Heart left ventricle (tissue), 16 donors: ENCODE measurements around the gene ULK4. TPM values are rescaled to one million over a fixed set of nuclear protein-coding genes. Genes with fewer than 3 reads are reported as not detected.
"Not testable (repeated sequence)": the region's sequence is repeated elsewhere in the genome, so short reads cannot be mapped to it uniquely, and the experiment has no call there.

Source experiments
- ATAC-seq, 4 donors: fragments of 200-7000 bp; cut with Tn5 transposase; one replicate each; pipeline ENCODE4 v1.9.1; 2020 to 2022; ENCODE audit warnings: moderate library complexity in 4 of 4, mild to moderate bottlenecking in 3 of 4, moderate number of reproducible peaks in 1 of 4
- DNase-seq, 5 donors: peaks; one replicate each; pipeline ENCODE4 v3.0.0-alpha.2; 2020
- H3K27ac ChIP-seq, 12 donors: fragments of 200-600 bp; sonication (generic) in 4 of 12; one replicate each; pipeline versions ENCODE4 v1.5.0 to v1.8.0; 2016 to 2022; ENCODE audit warnings: mild to moderate bottlenecking in 2 of 12
- H3K27me3 ChIP-seq, 9 donors: fragments of 200-600 bp; sonication (generic) in 2 of 9; one replicate each; pipeline versions ENCODE4 v1.5.1 to v1.8.0; 2016 to 2022; ENCODE audit warnings: mild to moderate bottlenecking in 3 of 9
- H3K36me3 ChIP-seq, 9 donors: fragments of 200-600 bp; sonication (generic) in 2 of 9; one replicate each; pipeline versions ENCODE4 v1.5.0 to v1.8.0; 2018 to 2022; ENCODE audit warnings: mild to moderate bottlenecking in 2 of 9
- H3K4me1 ChIP-seq, 12 donors: fragments of 200-600 bp; sonication (generic) in 4 of 12; one replicate each; pipeline versions ENCODE4 v1.5.0 to v1.8.0; 2016 to 2022; ENCODE audit warnings: mild to moderate bottlenecking in 3 of 12
- H3K4me3 ChIP-seq, 12 donors: fragments of 200-600 bp; sonication (generic) in 4 of 12; one replicate each; pipeline versions ENCODE4 v1.5.0 to v1.8.0; 2017 to 2022; ENCODE audit warnings: mild to moderate bottlenecking in 9 of 12, moderate library complexity in 4 of 12
- H3K9me3 ChIP-seq, 12 donors: fragments of 200-600 bp; sonication (generic) in 4 of 12; one replicate each; pipeline versions ENCODE4 v1.5.0 to v1.8.0; 2016 to 2022; ENCODE audit warnings: mild to moderate bottlenecking in 1 of 12
- POLR2A ChIP-seq, 2 donors: fragments of 450-650 bp; IDR thresholded peaks; one replicate each; pipeline ENCODE4 v1.6.1; 2017; ENCODE audit warnings: antibody characterized with exemption in 2 of 2, mild to moderate bottlenecking in 2 of 2, moderate library complexity in 2 of 2
- WGBS, 4 donors: extraction: QIAGEN DNeasy Blood & Tissue Kit in 2 of 4; methylation state at CpG; one replicate each; pipeline versions ENCODE4 v1.1.5 to v1.1.7; 2013 to 2018; 5-methylcytosine and 5-hydroxymethylcytosine counted together
- intact Hi-C, 10 donors: fragments of 100-400 bp; cut with DNase I; formaldehyde crosslinking; loops; one replicate each; pipeline versions ENCODE4 v1.11.1 to v1.14.2; 2022
- polyA plus RNA-seq, 2 donors: library from polyadenylated mRNA; stranded (reverse); fragments of 200-250 nt; gene quantifications; one replicate each; pipeline ENCODE4 v1.2.3, GENCODE V29; 2013
- total RNA-seq, 9 donors: library from RNA; depleted of rRNA in 2 of 9; stranded (reverse); fragments of >200 nt in 2 of 9; fragmentation: NEBNext Ultra II Directional in 3 of 9; extraction: Animal tissue kit (Norgen Biotek cat#: 25700) in 3 of 9; gene quantifications; one replicate each; pipeline versions ENCODE4 v1.1.0 to v1.2.4, GENCODE V29; 2016 to 2023
- TF ChIP-seq, protein P1 (sequence below), 12 donors: fragments of 200-600 bp; sonication (generic) in 4 of 12; IDR thresholded peaks; one replicate each; pipeline versions ENCODE4 v1.5.0 to v1.8.0; 2018 to 2022; ENCODE audit warnings: antibody characterized with exemption in 12 of 12, mild to moderate bottlenecking in 5 of 12
- donor health status: ischemic (EF 13 %, LVEDD 7.1; RV severe dilation, severe dysfunction).
- donor health status: healthy with polysubstance abuse.
- donor health status: DM: no; HTN: yes; CAD: no.
- donor health status: DM: no; HTN: no; CAD: no.
- donor health status: ischemic (EF 25% LVEDD 6.9; RV normal size, moderate dysfunction).
- donor health status: ischemic (EF 25% LVEDD 5.7; RV mildly dilated, moderate dysfunction).
- donor health status: healthy.
- donor health status: DM: yes; HTN: yes; CAD: no.
- donor health status: ischemic (EF 35%, LVEDD 5.7; RV mildly dilated, moderate dysfunction).
- donor health status: nonischemic (EF 11% LVEDD 7.7; RV severe dilation, severe dysfunction).
- donor health status: DM: yes; HTN: yes; CAD: no.
- donor health status: PGD.
- donor health status: ischemic (EF 29% LVEDD 5.4; RV normal size, mild dysfunction).
- donor health status: nonischemic (EF 23%, LVEDD 6.1; RV moderate dilation, normal function).

ULK4 gene
- total and polyA plus RNA-seq, 11 donors, result 0.91 to 6.1 (median 2.1) TPM

DNA sequence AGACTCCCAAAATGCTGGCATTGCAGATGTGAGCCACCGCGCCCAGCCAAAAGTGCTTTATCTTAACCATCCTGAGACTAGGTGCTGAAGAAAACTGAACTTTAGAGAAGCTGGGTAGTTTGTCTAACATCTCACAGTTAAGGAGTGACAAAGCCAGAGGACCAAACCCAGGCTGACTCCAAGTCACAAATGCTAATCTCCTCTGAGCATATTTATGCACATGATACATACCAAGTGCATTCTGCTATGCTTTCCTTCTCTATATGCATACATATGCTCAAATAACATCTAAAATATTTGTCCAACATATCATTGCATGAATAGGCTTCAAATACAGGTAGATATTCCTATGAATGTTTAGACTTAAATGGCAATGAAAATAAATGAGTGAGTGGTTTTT is 505.7 kb downstream of the ULK4 start:
- Histone ChIP-seq H3K4me3 (no peak overlapping the region), H3K4me1 (no peaks in the 10 kb centered on the region), H3K27me3 (no peaks in the 10 kb centered on the region), H3K27ac (no peak overlapping the region), H3K9me3 (peaks cover 0 to 5% (median 0%) of the 10 kb centered on the region in 12 donors), H3K36me3 (no peaks in the 10 kb centered on the region)
- DNase-seq, result no peak
- no peak for ATAC-seq
- no peak for TF ChIP-seq POLR2A (IDR thresholded peaks at IDR 0.05)
- TF ChIP-seq, protein P1, sequence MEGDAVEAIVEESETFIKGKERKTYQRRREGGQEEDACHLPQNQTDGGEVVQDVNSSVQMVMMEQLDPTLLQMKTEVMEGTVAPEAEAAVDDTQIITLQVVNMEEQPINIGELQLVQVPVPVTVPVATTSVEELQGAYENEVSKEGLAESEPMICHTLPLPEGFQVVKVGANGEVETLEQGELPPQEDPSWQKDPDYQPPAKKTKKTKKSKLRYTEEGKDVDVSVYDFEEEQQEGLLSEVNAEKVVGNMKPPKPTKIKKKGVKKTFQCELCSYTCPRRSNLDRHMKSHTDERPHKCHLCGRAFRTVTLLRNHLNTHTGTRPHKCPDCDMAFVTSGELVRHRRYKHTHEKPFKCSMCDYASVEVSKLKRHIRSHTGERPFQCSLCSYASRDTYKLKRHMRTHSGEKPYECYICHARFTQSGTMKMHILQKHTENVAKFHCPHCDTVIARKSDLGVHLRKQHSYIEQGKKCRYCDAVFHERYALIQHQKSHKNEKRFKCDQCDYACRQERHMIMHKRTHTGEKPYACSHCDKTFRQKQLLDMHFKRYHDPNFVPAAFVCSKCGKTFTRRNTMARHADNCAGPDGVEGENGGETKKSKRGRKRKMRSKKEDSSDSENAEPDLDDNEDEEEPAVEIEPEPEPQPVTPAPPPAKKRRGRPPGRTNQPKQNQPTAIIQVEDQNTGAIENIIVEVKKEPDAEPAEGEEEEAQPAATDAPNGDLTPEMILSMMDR (IDR thresholded peaks at IDR 0.05), result no peak
- intact Hi-C loops, result no loop called here
- 96 to 100% (median 99%) methylated on average over 2 of the region's 2 CpGs for WGBS, 4 donors

GRCh38 chr3:41453618-41454017 is 508.3 kb downstream of the ULK4 start:
- H3K27ac ChIP-seq, DNase-seq, H3K4me3 ChIP-seq, H3K27me3 ChIP-seq, H3K9me3 ChIP-seq, intact Hi-C loops, ATAC-seq, H3K36me3 ChIP-seq, H3K4me1 ChIP-seq: not testable (repeated sequence)
- 96 to 98% (median 98%) methylated on average over 1 of the region's 1 CpG for WGBS, 4 donors

DNA sequence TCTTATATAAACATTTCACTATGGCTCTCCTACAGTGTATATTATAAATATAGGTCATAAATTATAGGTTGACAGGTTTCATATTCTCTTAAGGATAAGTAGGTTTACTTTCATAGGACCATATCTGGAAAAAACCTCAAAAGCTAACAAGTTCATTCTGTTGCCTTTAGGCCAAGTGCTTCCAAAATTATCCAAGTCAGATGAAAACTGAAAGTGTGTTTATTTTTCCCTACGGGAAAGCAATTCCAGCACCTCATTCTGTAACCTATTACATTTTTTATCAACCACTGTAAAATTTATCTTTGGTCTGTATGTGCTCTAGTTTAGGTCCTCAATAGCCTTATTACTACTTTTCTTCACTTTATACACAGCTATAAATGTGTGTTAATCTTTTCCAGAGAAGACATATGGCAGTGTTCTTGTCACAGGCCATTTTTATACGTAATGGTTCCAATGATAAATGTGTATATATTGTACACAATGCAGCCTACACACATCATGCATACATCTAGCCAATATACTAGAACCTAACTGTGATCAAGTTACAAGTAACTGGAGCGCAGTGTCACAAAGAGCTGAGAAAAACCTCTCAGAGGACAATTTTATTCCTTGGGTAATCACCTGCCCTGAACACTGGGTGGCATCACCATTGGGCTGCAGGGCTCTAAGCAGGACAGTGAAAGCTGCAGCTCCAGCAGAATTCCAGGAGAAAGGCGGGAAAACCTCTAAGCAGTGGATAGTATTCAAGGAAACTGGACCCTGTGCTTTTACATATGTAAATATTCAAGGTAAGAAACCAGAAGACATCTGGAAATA is 511.3 kb downstream of the ULK4 start:
- no peak for ATAC-seq
- Histone ChIP-seq H3K27me3 (no peaks in the 10 kb centered on the region), H3K9me3 (peaks cover 0 to 5% (median 0%) of the 10 kb centered on the region in 12 donors), H3K4me3 (no peak overlapping the region), H3K27ac (no peak overlapping the region), H3K4me1 (no peaks in the 10 kb centered on the region), H3K36me3 (no peaks in the 10 kb centered on the region)
- intact Hi-C loops, result no loop called here
- 89 to 94% (median 91%) methylated on average over 4 of the region's 4 CpGs for WGBS, 4 donors
- DNase-seq, result no peak
- TF ChIP-seq, protein P1 (IDR thresholded peaks at IDR 0.05), result peak in 1 of 12 donors; percentile 13
- TF ChIP-seq POLR2A (IDR thresholded peaks at IDR 0.05), result no peak

- 65 to 87% (median 73%) methylated on average over 4 of the region's 4 CpGs for WGBS, 4 donors
- ATAC-seq, result no peak
These were observed 513.5 kb downstream of the ULK4 start for GRCh38 chr3:41448396-41448795.

More at GRCh38 chr3:41448396-41448795, 513.5 kb downstream of the ULK4 start:
- Histone ChIP-seq H3K27ac (no peak overlapping the region), H3K36me3 (no peaks in the 10 kb centered on the region), H3K9me3 (peaks cover 0 to under 1% (median 0%) of the 10 kb centered on the region in 12 donors), H3K27me3 (no peaks in the 10 kb centered on the region), H3K4me3 (no peak overlapping the region), H3K4me1 (no peaks in the 10 kb centered on the region)
- TF ChIP-seq POLR2A (IDR thresholded peaks at IDR 0.05), result no peak
- TF ChIP-seq, protein P1 (IDR thresholded peaks at IDR 0.05), result no peak
- intact Hi-C loops, result no loop called here
- DNase-seq, result no peak
